Nephron progenitor cell (in vitro differentiated cells): ENCODE results near the gene GARIN5A.

ENCODE experiments used
- DNase-seq: peaks from one replicate; pipeline ENCODE4 v3.0.0; 2021
- H3K27ac Mint-ChIP-seq: 2 replicates; pipeline ENCODE4 v1.8.0; 2021; ENCODE audit warnings: mild to moderate bottlenecking, moderate library complexity, mixed read lengths
- H3K27me3 Mint-ChIP-seq: 2 replicates; pipeline ENCODE4 v1.8.0; 2021; ENCODE audit warnings: mild to moderate bottlenecking, low read depth, mixed read lengths; ENCODE audit not compliant: poor library complexity
- H3K36me3 Mint-ChIP-seq: 2 replicates; pipeline ENCODE4 v1.8.0; 2021; ENCODE audit warnings: low read depth, mixed read lengths
- H3K4me1 Mint-ChIP-seq: 2 replicates; pipeline ENCODE4 v1.8.0; 2021; ENCODE audit warnings: mixed read lengths
- H3K4me3 Mint-ChIP-seq: 2 replicates; pipeline ENCODE4 v1.8.0; 2021; ENCODE audit warnings: mild to moderate bottlenecking, moderate library complexity, mixed read lengths
- H3K9me3 Mint-ChIP-seq: 2 replicates; pipeline ENCODE4 v1.8.0; 2021; ENCODE audit warnings: mild to moderate bottlenecking, moderate library complexity, mixed read lengths
- CTCF ChIP-seq: fragments of 200-600 bp; sonication (generic); IDR thresholded peaks from 2 replicates; pipeline ENCODE4 v1.5.0; 2021; ENCODE audit warnings: antibody characterized with exemption

Gene GARIN5A

GRCh38 chr19:50460161-50460765, 16.4 kb downstream of the GARIN5A start:
- peaks cover 13% of the 10 kb centered on the region for H3K4me1 Mint-ChIP-seq
- H3K27me3 Mint-ChIP-seq: peaks cover 22% of the 10 kb centered on the region
- no peak overlapping the region for H3K27ac Mint-ChIP-seq
- TF ChIP-seq CTCF: no peak
- no peak overlapping the region for H3K4me3 Mint-ChIP-seq
- no peaks in the 10 kb centered on the region for H3K9me3 Mint-ChIP-seq
- no peak for DNase-seq
- no peaks in the 10 kb centered on the region for H3K36me3 Mint-ChIP-seq

GRCh38 chr19:50459638-50460037, 17.0 kb downstream of the GARIN5A start:
- no peak for DNase-seq
- H3K36me3 Mint-ChIP-seq: no peaks in the 10 kb centered on the region
- peaks cover 24% of the 10 kb centered on the region for H3K27me3 Mint-ChIP-seq
- peaks cover 13% of the 10 kb centered on the region for H3K4me1 Mint-ChIP-seq
- no peaks in the 10 kb centered on the region for H3K9me3 Mint-ChIP-seq
- no peak overlapping the region for H3K4me3 Mint-ChIP-seq
- no peak overlapping the region for H3K27ac Mint-ChIP-seq
- TF ChIP-seq CTCF: no peak

- no peak for TF ChIP-seq CTCF
- Mint-ChIP-seq H3K27me3 (peaks cover 26% of the 10 kb centered on the region), H3K36me3 (no peaks in the 10 kb centered on the region), H3K4me3 (no peak overlapping the region), H3K4me1 (peaks cover 13% of the 10 kb centered on the region), H3K27ac (no peak overlapping the region), H3K9me3 (no peaks in the 10 kb centered on the region)
- DNase-seq: no peak
These were observed 17.6 kb downstream of the GARIN5A start for GRCh38 chr19:50459067-50459456.

GRCh38 chr19:50458396-50459066, 18.1 kb downstream of the GARIN5A start:
- no peak overlapping the region for H3K4me3 Mint-ChIP-seq
- no peaks in the 10 kb centered on the region for H3K36me3 Mint-ChIP-seq
- no peak for TF ChIP-seq CTCF
- H3K9me3 Mint-ChIP-seq: no peaks in the 10 kb centered on the region
- DNase-seq: no peak
- H3K27me3 Mint-ChIP-seq: peaks cover 26% of the 10 kb centered on the region
- H3K4me1 Mint-ChIP-seq: peaks cover 13% of the 10 kb centered on the region
- H3K27ac Mint-ChIP-seq: no peak overlapping the region

- Mint-ChIP-seq H3K36me3 (no peaks in the 10 kb centered on the region), H3K27ac (no peak overlapping the region), H3K4me1 (peaks cover 13% of the 10 kb centered on the region), H3K27me3 (peaks cover 27% of the 10 kb centered on the region), H3K4me3 (no peak overlapping the region), H3K9me3 (no peaks in the 10 kb centered on the region)
- DNase-seq: no peak
- no peak for TF ChIP-seq CTCF
These were observed 19.3 kb downstream of the GARIN5A start for GRCh38 chr19:50457300-50457699.

GRCh38 chr19:50455992-50456391, 20.7 kb downstream of the GARIN5A start:
- no peak for DNase-seq
- no peaks in the 10 kb centered on the region for H3K9me3 Mint-ChIP-seq
- H3K27me3 Mint-ChIP-seq: peaks cover 30% of the 10 kb centered on the region
- no peak overlapping the region for H3K27ac Mint-ChIP-seq
- H3K36me3 Mint-ChIP-seq: no peaks in the 10 kb centered on the region
- peaks cover 8% of the 10 kb centered on the region for H3K4me1 Mint-ChIP-seq
- TF ChIP-seq CTCF: no peak
- H3K4me3 Mint-ChIP-seq: no peak overlapping the region
